Measurements from ENCODE around the gene RNF103.

RNF103 gene

DNA sequence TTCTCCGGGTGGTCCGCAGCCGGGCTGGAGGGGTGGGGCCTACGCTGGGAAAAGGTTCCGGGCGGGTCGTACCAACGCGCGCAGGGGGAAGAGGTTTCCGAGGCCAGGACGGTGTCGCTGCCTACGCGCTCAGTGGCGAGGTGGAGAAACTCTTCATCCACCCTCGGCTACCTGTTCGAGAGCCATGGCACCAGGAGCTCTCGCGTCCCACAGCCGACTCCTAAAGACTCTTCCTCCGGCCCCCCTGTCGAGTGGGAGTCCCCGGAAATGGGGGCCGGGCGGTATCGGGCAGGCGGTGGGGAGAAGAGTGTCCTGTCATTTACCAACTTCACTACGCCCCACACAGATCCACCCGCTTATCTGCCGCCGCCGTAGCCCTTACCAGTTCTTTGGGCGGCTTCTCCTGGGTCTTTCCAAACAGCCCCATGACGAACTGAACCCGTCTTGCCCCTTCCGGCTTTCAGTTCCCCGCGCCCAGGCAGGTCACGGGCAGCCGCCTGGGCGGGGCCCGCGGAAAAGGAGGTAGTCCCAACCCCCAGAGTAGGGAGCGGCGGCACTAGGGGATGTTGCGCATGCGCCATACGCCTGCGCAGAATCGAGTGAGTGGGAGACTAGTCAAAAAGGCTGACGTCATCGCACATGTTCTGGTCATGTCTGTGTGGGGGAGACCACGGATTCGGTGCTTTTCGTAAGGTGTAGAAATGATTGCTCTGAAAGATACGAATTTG lies 60.6 kb downstream of the RNF103 start, which contains the start of gene CHMP3:
Gene CHMP3, minus strand, starts transcription at position 522 of the 728 bp plus-strand sequence. Its CDS starts 95 bp downstream, at position 427.
- FAIRE-seq = no peak

DNA sequence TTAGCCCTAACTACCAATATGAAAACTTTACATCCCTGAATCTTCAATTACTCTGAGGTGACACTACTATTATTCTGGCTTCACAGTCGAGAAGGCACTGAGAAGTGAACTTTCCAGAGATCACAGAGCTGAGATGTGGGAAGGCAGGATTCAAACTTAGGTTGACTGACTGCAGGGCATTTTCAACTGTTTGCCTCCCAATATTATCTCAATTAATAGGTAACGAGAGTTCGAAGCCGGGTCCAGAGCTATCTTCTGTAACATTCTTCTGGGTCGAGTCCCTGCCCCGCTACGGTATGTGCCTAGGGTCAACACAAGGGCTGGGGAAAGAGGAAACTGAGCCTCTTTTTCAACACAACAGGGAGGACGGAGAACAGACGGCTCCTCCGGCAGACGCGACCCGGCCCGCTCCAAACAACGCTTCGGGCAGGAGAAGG lies 61.2 kb downstream of the RNF103 start:
- no peak for FAIRE-seq

DNA sequence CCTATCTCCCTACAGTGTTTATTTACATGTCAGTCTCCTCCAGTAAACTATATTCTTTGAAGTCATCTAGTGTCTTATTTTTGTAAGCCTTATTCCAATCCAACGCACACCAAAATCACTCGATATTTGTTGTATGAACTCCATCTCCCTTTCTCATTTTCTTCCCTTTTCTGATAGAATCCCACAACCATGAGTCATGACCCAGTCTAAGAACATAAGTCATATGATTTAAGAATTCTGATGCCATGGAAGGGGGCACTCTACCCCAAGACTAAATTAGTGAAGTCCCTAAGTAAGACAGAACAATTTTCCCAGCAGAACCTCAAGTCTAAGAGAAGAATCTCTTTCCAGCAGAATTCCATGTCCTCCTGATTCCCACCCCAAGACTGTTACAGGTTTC lies 65.8 kb downstream of the RNF103 start:
- FAIRE-seq = no peak

DNA sequence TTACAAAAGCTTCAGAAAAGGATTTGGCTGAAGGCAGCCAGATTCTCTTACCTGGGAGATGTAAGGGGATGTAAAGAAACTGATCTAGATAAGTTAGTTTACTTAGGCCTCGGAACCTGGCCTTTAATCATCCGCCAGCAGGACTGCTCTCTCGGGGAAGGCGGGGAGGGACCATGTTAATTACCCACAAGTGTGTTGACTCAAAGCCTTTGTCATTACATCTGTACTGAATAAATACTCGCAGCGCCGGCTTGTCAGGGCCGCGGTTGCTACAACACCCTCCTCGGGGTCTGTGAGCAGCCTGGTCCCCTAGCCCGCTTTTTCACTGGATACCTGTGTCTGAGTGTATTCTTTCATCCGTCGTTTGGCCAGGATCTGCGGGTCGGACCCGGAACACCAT lies 67.2 kb downstream of the RNF103 start:
- no peak for FAIRE-seq
